ENCODE measurements around the gene GINS3.

The GINS3 gene

DNA sequence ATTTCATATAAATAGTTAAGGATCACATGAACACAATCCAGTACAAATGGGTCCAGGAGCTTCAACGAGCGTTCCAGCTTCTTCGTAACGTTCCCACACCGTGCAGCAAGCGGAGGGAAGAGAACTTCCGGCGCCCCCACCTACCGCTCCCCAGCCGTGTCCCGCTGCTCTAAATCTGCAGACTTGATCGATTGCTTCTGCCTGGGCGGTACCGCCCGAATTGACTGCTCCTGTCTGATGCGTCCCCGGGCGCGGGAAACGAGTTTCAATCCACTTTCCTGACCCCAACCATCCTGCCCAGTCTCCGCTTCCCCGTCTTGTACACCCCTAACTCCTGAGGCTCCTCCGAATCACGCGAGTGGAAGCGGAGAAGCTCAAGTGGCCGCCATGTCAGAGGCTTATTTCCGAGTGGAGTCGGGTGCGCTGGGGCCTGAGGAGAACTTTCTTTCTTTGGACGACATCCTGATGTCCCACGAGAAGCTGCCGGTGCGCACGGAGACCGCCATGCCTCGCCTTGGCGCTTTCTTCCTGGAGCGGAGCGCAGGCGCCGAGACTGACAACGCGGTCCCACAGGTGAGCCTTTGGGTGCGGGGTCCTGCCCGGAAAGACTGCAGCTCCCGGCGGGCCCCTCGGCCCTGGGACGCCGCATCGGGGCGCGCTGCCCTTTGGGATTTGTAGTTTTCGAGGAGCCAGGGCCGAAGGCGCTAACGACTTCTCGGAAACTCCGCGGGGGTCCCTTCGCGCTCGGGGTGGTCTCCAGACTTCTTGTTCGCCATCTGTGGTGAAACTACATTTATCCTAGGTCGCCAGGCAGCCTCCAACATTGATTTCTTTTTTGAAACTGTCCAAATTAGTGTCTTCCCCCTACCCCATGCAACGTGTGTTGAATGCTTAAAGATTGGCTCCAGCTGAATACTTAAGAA is at the start of gene GINS3:
TSS of gene GINS3 (plus strand) at position 257 of the 923 bp plus-strand sequence. CDS start at position 388, 131 bp downstream.
- peak; percentile 68 to 77 for DNase-seq (ENCODE audit: low read depth in 2 of 2)

DNA sequence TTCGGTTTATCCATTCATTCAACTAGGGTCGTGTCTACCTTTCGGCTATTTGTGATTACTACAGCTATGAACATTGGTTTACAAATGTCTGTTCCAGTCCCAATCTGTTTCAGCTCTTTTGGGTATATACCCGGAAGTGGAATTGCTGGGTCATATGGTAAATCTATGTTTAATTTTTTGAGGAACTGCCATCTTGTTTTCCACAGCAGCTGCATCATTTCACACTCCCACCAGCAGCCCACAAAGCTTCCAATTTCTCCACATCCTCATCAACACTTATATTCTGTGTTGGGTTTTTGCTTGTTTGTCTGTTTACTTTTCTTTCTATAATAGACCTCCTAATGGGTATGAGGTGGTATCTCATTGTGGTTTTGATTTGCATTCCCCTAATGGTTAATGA is 48.7 kb upstream of the GINS3 start:
- no peak for DNase-seq (ENCODE audit: low read depth in 2 of 2)

DNA sequence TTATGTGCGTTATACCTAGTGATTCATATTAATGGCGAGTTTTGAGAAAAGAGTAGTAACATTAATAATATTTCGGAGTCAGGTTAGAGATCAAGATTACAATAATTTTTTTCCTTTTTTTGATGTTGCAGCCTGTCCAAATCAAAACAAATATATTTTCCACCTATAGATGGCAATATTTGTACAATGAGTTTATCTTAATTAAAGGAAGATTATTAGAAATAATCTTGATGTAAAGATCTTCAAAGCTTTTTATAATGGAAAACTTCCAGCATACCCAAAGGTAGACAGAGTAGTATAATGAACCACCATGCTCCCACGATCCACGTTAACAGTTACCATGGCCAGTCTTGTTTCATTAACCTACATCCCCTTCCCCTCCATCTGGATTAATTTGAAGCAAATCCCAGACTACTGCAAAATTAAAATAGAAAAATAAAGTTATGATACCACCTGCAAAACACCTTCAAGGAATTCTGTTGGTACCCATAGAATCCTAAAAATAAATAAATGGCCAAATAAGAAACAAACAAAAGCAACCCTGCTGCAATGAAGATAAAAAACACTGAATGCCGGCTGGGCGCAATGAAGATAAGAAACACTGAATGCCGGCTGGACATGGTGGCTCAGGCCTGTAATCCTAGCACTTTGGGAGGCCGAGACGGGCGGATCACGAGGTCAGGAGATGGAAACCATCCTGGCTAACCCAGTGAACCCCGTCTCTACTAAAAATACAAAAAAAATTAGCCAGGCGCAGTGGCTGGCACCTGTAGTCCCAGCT is 46.5 kb upstream of the GINS3 start:
- no peak for DNase-seq (ENCODE audit: low read depth in 2 of 2)

DNA sequence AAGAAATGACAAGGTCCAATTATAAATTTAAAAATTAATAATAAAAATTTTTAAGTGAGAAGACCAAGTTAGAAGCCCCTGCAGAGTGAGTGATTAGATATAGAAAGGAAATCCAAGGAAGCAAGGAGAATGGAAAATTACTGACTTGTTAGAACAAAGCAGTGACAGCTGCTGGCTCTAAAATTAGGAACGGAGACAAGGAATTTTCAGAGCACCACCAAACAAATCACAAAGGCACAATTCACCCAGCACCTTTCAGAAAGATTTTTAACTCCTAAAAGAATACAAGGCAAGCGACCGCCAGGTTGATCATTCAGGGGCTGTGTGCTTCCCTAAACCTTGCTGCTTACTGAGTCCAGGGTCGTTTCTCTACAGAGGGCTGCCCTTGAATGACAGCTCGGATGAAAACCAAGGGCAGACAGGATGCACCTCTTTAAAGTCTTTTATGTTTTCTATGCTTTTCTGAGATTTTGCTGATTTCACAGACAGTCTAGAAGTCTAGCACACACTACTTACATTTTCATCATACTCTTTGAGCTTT is 45.4 kb upstream of the GINS3 start:
- no peak for DNase-seq (ENCODE audit: low read depth in 2 of 2)

DNA sequence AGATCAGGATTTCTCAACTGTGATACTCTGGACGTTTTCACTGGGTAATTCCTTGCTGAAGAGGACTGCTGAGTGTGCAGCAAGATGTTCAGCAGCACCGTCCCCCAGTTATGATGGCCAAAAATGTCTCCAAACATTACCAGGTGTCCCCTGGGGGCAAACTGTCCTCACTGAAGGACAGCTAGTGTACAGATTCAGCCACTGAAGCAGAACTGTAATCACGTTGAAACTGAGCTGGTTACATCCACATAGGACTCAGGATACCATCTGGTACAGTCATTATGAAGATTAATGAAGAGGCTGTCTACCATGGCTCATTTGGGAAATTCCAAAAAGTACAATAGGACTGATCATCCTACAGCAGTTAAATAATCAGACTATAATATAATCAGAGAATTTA is 43.3 kb upstream of the GINS3 start:
- DNase-seq (ENCODE audit: low read depth in 2 of 2) = no peak

DNA sequence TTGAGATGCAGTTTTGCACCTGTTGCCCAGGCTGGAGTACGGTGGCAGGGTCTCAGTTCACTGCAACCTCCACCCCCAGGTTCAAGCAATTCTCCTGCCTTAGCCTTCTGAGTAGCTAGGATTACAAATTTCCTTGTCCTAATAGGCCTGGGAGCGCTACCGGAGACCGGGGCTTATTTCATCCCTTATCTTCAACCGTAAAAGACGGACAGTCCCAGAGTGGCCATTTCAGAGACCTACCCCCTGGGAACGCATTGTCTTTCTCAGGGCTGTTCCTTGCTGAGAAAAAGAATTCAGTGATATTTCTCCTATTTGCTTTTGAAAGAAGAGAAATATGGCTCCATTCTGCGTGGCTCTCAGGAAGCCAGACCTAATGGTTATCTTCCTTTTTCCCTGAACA is 39.6 kb upstream of the GINS3 start:
- no peak for DNase-seq (ENCODE audit: low read depth in 2 of 2)

DNA sequence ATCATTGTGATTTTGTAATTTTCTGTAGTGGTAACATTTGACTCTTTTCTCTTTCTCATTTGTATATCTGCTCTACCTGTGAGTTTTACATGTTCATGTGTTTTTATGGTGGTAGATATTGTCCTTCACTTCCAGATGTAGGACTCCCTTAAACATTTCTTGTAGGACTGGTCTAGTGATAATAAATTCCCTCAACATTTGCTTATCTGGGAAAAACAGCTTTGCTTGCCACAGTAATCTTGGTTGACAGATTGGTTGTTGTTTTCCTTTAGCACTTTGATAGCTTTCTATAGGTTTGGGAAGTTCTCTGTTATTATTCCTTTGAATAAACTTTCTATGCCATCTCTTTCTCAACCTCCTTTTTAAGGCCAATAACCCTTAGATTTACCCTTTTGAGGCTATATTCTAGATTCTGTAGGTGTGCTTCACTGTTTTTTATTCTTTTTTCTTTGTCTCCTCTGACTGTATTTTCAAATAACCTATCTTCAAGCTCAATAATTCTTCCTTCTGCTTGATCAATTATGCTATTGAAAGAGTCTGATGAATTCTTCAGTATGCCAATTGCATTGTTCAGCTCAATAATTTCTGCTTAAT is 32.1 kb upstream of the GINS3 start:
- DNase-seq (ENCODE audit: low read depth in 2 of 2) = no peak

DNA sequence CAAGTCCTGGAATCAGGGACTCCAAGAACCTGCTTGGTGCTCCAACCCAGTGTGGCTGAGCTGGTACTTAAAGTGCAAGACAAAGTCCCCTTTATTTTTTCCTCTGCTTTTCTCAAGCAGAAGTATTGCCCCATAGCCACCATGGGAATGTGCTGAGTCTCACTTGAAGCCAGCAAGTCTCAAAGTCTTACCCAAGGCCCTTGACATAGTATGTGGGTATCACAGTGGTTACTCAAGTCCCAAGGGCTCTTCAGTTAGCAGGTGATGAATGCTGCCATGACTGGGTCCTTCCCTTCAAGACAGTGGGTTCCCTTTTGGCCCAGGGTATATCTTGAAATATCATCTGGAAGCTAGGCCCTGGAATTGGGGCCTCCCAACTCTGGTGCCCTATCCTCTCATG is 30.5 kb upstream of the GINS3 start:
- DNase-seq (ENCODE audit: low read depth in 2 of 2) = no peak

DNA sequence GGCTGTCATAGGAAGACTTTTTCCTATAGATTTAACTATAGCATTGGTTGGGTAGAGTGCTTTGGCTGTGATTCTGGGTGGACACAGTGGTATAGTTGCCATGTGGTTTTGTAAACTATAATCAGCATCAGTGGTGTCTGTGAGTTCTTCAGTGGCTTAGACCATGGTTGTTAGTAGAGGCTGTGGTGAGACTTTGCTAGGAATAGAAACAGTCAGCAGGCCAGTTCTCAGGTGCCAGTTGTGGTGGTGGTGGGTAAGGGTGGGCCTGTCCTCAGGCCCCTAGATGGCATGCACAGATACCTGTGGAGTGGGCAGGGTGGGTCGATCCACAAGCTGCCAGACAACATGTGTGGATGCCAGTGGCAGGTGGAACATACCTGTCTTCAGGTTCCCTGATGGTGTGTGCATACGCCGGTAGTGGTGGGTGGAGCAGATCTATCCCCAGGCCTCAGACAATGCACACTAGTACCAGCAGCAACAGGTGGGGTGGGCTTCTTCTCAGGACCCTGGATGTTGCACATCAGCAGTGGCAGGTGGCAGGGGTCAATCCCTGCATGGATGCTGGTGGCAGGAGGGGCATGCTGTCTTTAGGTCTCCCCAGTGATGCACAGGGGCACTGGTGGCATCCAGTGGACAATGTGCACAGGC is 28.4 kb upstream of the GINS3 start:
- DNase-seq (ENCODE audit: low read depth in 2 of 2) = no peak

DNA sequence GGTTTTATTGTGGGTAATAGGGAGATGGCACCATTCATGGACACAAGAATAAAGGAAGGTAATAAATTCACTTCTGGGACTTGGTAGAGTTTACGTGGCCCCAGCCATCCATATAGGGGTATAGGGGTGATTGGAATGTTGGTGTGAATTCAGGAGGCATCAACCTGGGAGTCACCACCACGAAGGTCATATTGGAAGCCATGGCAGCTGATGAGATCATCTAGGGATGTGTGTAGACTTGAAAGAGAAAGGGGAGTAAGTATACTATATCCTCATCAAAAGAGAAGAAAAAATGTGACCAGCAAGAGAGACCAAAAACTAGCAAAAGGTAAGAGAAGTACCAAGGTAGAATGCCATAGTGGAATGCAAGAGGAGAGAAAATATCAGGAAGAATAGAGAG is 26.6 kb upstream of the GINS3 start:
- no peak for DNase-seq (ENCODE audit: low read depth in 2 of 2)

DNA sequence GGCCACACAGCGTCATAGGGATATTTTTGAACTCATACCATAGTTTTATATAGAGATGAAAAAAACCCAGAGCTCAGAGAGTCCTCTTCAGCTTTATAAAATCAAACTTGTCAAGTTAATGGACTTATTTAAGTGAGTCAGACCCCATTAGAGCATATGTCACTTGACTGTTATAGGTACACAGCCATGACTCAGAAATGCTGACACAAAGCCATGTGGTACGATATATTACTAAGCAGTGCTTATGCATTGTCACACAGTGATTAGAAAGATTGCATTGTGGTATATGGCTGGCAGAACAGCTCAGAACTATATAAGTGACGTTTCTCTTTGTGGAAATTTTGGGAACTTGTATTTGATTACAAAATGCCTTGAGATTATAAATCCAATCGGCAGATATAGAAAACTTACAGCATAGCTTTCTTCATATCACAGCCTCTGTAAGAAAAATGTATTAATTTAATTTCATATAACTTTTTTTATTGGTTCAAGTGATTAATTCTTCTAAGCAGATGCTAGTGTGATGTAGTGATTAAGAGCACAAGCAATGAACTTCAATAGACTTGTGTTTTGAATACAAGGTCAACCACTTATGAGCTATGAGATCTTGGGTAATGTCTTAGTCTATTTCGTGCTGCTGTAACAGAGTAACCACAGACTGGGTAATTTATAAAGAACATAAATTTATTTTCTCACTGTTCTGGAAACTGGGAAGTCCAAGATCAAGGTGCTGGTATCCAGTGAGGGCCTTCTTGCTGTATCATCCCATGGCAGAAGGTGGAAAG is 25.8 kb upstream of the GINS3 start:
- DNase-seq (ENCODE audit: low read depth in 2 of 2) = no peak

DNA sequence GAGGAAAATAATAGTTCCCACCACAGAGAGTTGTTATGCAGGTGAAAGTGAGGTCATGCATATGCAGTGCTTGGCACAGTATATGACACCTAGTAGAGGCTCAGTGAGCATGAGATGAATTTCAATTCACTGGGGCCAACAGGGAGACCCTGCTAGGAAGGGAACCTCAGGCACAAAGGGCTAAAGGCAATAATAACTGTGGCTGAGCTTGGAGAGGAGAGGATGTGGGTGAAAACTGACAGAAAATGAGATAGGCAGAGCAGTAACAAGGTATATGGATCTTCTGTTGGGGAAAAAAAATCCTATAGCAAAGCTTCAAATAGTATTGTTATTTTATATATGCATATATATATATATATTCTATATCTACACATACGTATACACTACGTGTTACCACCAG is 25.0 kb upstream of the GINS3 start:
- DNase-seq (ENCODE audit: low read depth in 2 of 2) = no peak

DNA sequence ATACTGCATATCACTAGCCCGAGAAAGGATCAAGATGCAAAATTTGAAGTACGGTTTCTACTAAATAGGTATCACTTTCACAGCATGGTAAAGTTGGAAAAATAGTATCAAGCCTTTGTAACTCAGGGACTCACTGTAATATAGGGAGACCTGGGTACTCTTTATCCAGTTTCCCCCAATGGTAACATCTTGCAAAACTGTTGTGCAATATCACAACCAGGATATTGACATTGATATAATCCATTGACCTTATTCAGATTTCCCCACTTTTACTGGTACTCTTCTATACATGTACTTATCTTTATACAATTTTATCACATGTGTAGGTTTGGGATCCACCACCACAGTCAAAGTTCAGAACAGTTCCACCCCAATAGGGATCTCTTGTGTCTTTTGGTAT is 20.4 kb upstream of the GINS3 start:
- no peak for DNase-seq (ENCODE audit: low read depth in 2 of 2)

DNA sequence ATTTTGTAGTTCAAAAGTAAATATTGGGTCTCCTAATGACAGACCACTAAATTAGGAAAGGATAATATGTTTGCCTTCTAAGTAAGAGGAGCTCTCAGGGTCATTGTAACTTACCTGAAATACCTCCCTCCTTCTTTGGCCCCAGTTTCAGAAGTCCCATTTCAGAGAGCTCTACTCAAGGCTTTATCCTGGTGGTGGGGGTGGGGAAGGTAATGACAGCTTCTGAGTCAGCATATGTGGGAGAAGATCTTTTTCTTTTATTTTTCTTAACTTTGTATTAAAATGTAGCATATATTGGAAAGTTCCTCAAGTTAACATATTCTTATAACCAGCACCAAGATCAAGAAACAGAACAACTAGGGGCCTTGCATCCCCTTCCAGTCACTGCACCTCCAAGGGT is 16.9 kb upstream of the GINS3 start:
- no peak for DNase-seq (ENCODE audit: low read depth in 2 of 2)

DNA sequence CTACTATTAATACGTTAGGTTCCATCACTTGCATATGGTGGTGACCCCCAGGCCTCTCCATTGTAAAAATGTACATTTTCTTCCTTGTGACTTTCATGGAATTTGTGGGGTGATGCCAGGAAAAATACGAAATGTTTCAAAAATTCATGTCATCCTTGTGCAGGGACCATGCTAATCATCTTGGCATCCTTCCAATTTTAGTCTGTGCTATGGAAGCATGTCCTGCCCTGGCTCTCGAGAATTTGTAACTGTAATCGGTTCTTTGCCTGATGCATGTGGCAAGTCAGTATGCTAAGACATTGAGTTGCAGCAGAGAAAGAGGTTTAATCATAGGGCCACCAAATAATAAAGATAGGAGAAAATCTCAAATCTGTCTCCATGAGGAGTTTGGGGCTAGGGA is 14.3 kb upstream of the GINS3 start:
- no peak for DNase-seq (ENCODE audit: low read depth in 2 of 2)

DNA sequence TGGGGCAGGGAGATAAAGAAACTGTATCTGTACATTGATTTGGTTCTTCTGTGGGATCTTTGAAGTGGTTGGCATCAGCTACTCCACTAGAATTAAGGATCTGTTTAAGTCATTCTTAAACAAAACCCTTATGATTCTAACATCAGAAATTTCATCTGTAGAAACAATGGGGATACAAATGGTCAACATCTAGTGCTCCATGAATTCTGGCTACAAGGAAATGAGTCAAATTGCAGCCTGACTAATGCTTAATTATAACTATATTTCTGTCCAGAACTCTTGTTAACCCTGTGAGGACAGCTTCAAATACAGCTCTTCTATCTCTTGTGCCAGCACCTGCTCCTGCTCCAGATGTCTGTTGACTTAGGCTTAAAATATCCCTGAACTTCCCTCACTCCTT is 13.9 kb upstream of the GINS3 start:
- DNase-seq (ENCODE audit: low read depth in 2 of 2) = no peak

DNA sequence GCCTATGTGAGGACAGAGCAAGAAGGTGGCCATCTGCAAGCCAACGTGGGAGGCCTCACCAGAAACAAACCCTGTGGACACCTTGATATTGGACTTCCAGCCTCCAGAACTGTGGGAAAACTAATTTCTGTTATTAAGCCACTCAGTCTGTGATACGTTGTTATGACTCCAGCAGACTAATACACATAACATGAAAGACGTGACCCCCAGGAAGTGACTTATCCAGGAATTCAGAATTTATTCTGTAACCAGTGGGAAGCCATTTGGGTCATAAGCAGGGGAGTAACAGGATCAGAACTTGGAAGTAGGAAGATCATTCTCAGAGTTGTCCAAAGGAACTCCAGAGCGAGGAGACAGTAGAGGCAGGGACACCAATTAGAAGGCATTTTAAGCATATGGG is 12.5 kb upstream of the GINS3 start:
- no peak for DNase-seq (ENCODE audit: low read depth in 2 of 2)

DNA sequence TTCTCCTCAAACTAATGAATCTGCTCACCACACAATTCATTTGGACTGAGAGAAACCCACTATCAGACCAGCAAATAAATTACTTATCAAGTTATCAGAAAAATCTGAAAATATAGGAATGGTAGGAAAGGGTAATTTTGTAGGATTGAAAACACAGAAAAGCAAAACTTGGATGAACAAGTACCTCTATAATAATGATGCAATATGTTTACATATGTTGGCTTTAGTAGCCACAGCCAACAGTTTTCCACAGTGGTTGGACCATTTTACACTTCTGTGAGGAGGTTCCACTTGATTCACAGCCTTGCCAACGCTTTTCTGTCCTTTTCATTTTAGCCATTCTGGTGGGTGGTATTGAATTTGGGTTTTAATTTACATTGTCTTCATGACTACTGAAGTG is 10.6 kb upstream of the GINS3 start:
- no peak for DNase-seq (ENCODE audit: low read depth in 2 of 2)

DNA sequence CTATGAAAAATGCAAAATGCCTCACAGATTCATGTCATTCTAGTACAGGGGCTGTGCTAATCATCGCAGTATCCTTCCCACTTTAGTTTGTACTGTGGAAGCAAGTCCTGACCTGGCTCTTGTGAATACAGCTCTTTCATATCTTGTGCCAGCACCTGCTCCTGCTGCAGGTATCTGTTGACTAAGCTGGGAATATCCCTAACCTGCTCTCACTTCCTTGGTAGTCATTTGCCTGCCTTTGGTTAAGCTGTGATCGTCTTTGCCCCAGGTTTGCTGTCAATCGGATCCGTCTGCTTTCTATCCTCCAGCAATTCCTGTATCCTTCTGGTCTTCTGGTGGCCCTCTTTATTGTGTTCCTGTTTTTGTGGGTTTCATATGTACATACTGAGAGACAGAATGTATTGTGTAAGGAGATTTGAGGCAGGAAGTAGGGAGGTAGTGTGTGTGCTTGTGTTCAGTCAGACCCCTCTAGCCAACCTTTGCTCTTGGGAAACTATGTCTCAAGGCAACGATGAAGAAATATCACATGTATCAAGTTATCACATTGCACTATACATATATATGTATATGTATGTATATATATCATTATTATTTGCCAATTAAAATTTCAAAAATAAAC is 7.7 kb upstream of the GINS3 start:
- DNase-seq (ENCODE audit: low read depth in 2 of 2) = no peak

DNA sequence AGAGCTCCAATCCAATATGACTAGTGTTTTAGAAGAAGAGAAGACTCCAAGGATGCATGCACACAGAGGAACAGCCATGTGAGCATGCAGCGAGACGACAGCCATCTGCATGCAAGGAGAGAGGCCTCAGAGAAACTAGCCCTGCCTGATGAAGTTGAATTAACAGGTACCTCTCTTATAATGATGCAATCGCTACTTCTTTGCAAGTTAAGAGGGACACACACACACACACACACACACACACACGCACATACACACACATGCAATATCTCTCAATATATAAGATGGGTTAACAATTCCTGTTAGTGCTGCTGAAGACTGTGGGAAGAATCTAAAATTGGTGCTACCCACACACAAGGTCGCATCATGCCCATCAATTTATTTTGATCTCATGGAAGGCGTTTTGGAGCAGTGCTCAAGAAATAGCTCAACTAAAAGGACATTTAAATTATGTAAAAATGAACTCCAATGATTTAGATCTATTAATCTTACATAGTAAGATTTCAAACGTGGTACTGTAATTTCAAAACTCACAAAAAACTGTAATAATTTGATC is 7.0 kb upstream of the GINS3 start:
- DNase-seq (ENCODE audit: low read depth in 2 of 2) = no peak

Data from stimulated activated CD4-positive, alpha-beta T cell treated with anti-CD3 and anti-CD28 coated beads, Interleukin-1b, Interleukin-23, amount 100 ng/mL, for 4 hours (primary cell).